Karpas-422 (cell line): ENCODE data around the gene MSH2. TPM values are rescaled to one million over a fixed set of nuclear protein-coding genes. Genes with fewer than 3 reads are reported as not detected.
A peak's percentile ranks its signal among the peaks of the same experiment; 100 is the strongest.

ENCODE experiments used
- DNase-seq: peaks from one replicate; pipeline ENCODE4 v3.0.0-alpha.2; 2015
- H2AFZ ChIP-seq: fragments of 200-600 bp; sonication (generic); 2 replicates; pipeline ENCODE4 v1.6.1; 2014; ENCODE audit warnings: antibody characterized with exemption, low read length, mixed read lengths
- H3K27ac ChIP-seq: fragments of 200-600 bp; sonication (generic); 2 replicates; pipeline ENCODE4 v1.5.1; 2014; ENCODE audit warnings: mild to moderate bottlenecking, low read length, moderate library complexity
- H3K27me3 ChIP-seq: fragments of 200-600 bp; sonication (generic); 2 replicates; pipeline ENCODE4 v1.6.1; 2014; ENCODE audit warnings: low read length, mixed read lengths
- H3K36me3 ChIP-seq: fragments of 200-600 bp; sonication (generic); 2 replicates; pipeline ENCODE4 v1.6.1; 2014; ENCODE audit warnings: low read length, mixed read lengths; ENCODE audit not compliant: insufficient read depth
- H3K4me1 ChIP-seq: fragments of 200-600 bp; sonication (generic); 2 replicates; pipeline ENCODE4 v1.6.1; 2014; ENCODE audit warnings: mild to moderate bottlenecking, low read length, mixed read lengths
- H3K4me2 ChIP-seq: fragments of 200-600 bp; sonication (generic); 2 replicates; pipeline ENCODE4 v1.6.1; 2014; ENCODE audit warnings: low read length, low read depth, mild to moderate bottlenecking; ENCODE audit not compliant: poor library complexity, severe bottlenecking
- H3K4me3 ChIP-seq: fragments of 200-600 bp; sonication (generic); 2 replicates; pipeline ENCODE4 v1.5.1; 2014; ENCODE audit warnings: mild to moderate bottlenecking, antibody characterized with exemption, low read length, mixed read lengths
- H3K79me2 ChIP-seq: fragments of 200-600 bp; sonication (generic); 2 replicates; pipeline ENCODE4 v1.6.1; 2014; ENCODE audit warnings: mild to moderate bottlenecking, low read length, mixed read lengths
- H3K9ac ChIP-seq: fragments of 200-600 bp; sonication (generic); 2 replicates; pipeline ENCODE4 v1.6.0; 2014; ENCODE audit warnings: low read length
- H3K9me2 ChIP-seq: fragments of 200-600 bp; sonication (generic), shearing (Covaris generic); replicated peaks from 2 replicates; pipeline ENCODE4 v1.6.0; 2014; ENCODE audit warnings: mild to moderate bottlenecking, low read length, moderate library complexity; ENCODE audit not compliant: insufficient read depth
- H3K9me3 ChIP-seq: fragments of 300-700, 200-600 bp; sonication (generic); 2 replicates; pipeline ENCODE4 v1.6.1; 2014; ENCODE audit warnings: low read length, mixed read lengths
- H4K20me1 ChIP-seq: fragments of 200-600 bp; sonication (generic); 2 replicates; pipeline ENCODE4 v1.6.1; 2014; ENCODE audit warnings: mild to moderate bottlenecking, antibody characterized with exemption, low read length, low read depth; ENCODE audit not compliant: insufficient read depth
- small RNA-seq: library from RNA; depleted of rRNA; stranded (forward); fragments of <200 nt; gene quantifications from one replicate; pipeline ENCODE3, GENCODE V24; 2014
- total RNA-seq: library from RNA; depleted of rRNA; stranded (reverse); fragments of >200 nt; shearing (Covaris generic); gene quantifications from 2 replicates; pipeline ENCODE4 v1.2.3, GENCODE V29; 2014; ENCODE audit warnings: low replicate concordance; rRNA removed

The MSH2 gene
- total RNA-seq, 1 experiment from 2014 or later: 38.7 TPM

GRCh38 chr2:47521666-47522285, 118.8 kb downstream of the MSH2 start:
- H3K9me3 ChIP-seq: no peaks in the 10 kb centered on the region
- H3K79me2 ChIP-seq: peaks cover 67% of the 10 kb centered on the region
- H3K4me3 ChIP-seq: peak overlapping the region; percentile 58
- H3K27me3 ChIP-seq: no peaks in the 10 kb centered on the region
- H2AFZ ChIP-seq: no peak overlapping the region
- H4K20me1 ChIP-seq: no peaks in the 10 kb centered on the region; the same call in 1 of the 2 replicates
- peaks cover 72% of the 10 kb centered on the region for H3K4me1 ChIP-seq
- peak overlapping the region; percentile 93 for H3K27ac ChIP-seq
- peaks cover 36% of the 10 kb centered on the region for H3K36me3 ChIP-seq
- peak overlapping the region; percentile 81 for H3K9ac ChIP-seq
- DNase-seq: no peak
- H3K4me2 ChIP-seq: peak overlapping the region; percentile 68
- no peaks in the 10 kb centered on the region for H3K9me2 ChIP-seq

GRCh38 chr2:47525167-47525566, 122.2 kb downstream of the MSH2 start:
- no peak overlapping the region for H3K4me3 ChIP-seq
- H3K79me2 ChIP-seq: peaks cover 86% of the 10 kb centered on the region
- 0 out of 2 replicates have a peak overlapping the region, but pooled peaks have one; percentile 31 for H3K9ac ChIP-seq
- no peaks in the 10 kb centered on the region for H3K9me2 ChIP-seq
- peaks cover 23% of the 10 kb centered on the region for H4K20me1 ChIP-seq
- DNase-seq: no peak
- peak overlapping the region; percentile 93 for H3K27ac ChIP-seq
- H2AFZ ChIP-seq: no peak overlapping the region
- peaks cover 85% of the 10 kb centered on the region for H3K4me1 ChIP-seq
- H3K4me2 ChIP-seq: peak overlapping the region; percentile 12
- H3K36me3 ChIP-seq: peaks cover 12% of the 10 kb centered on the region; the same call in 1 of the 2 replicates
- H3K27me3 ChIP-seq: no peaks in the 10 kb centered on the region
- H3K9me3 ChIP-seq: no peaks in the 10 kb centered on the region

GRCh38 chr2:47528455-47528854, 125.5 kb downstream of the MSH2 start:
- Histone ChIP-seq H3K4me1 (peaks cover 53% of the 10 kb centered on the region), H3K9me3 (no peaks in the 10 kb centered on the region), H3K4me3 (no peak overlapping the region), H3K4me2 (no peak overlapping the region), H4K20me1 (peaks cover 41% of the 10 kb centered on the region), H3K27ac (no peak overlapping the region), H3K9me2 (no peaks in the 10 kb centered on the region), H2AFZ (no peak overlapping the region), H3K79me2 (peaks cover 94% of the 10 kb centered on the region), H3K9ac (no peak overlapping the region), H3K27me3 (no peaks in the 10 kb centered on the region), H3K36me3 (peaks cover 9% of the 10 kb centered on the region; the same call in 1 of the 2 replicates)
- DNase-seq: no peak

- H3K9me2 ChIP-seq: no peaks in the 10 kb centered on the region
- no peak overlapping the region for H3K9ac ChIP-seq
- no peak overlapping the region for H3K4me3 ChIP-seq
- no peaks in the 10 kb centered on the region for H3K27me3 ChIP-seq
- no peaks in the 10 kb centered on the region for H3K9me3 ChIP-seq
- no peak for DNase-seq
- no peak overlapping the region; the same call in 1 of the 2 replicates for H3K27ac ChIP-seq
- no peak overlapping the region for H2AFZ ChIP-seq
- H3K4me2 ChIP-seq: no peak overlapping the region
- H4K20me1 ChIP-seq: peaks cover 41% of the 10 kb centered on the region
- H3K4me1 ChIP-seq: peaks cover 49% of the 10 kb centered on the region
- peaks cover 94% of the 10 kb centered on the region for H3K79me2 ChIP-seq
- peaks cover 9% of the 10 kb centered on the region; the same call in 1 of the 2 replicates for H3K36me3 ChIP-seq
These were observed 125.9 kb downstream of the MSH2 start for GRCh38 chr2:47528874-47529273.

GRCh38 chr2:47530105-47530760, 127.3 kb downstream of the MSH2 start:
- Histone ChIP-seq H2AFZ (no peak overlapping the region), H4K20me1 (peaks cover 49% of the 10 kb centered on the region), H3K4me3 (no peak overlapping the region), H3K27me3 (no peaks in the 10 kb centered on the region), H3K36me3 (peaks cover 9% of the 10 kb centered on the region; the same call in 1 of the 2 replicates), H3K9me2 (no peaks in the 10 kb centered on the region), H3K4me1 (peaks cover 41% of the 10 kb centered on the region), H3K9ac (no peak overlapping the region), H3K4me2 (no peak overlapping the region), H3K79me2 (peaks cover 94% of the 10 kb centered on the region), H3K27ac (no peak overlapping the region), H3K9me3 (no peaks in the 10 kb centered on the region)
- no peak for DNase-seq

GRCh38 chr2:47531378-47532042, 128.6 kb downstream of the MSH2 start:
- Histone ChIP-seq H3K4me1 (peaks cover 46% of the 10 kb centered on the region), H3K4me2 (no peak overlapping the region), H4K20me1 (peaks cover 62% of the 10 kb centered on the region), H3K36me3 (peaks cover 22% of the 10 kb centered on the region; the same call in 1 of the 2 replicates), H3K27ac (no peak overlapping the region), H3K9me3 (no peaks in the 10 kb centered on the region), H3K9me2 (no peaks in the 10 kb centered on the region), H2AFZ (no peak overlapping the region), H3K79me2 (peaks cover 100% of the 10 kb centered on the region), H3K27me3 (no peaks in the 10 kb centered on the region), H3K4me3 (no peak overlapping the region), H3K9ac (no peak overlapping the region)
- DNase-seq: peak; percentile 58

Small RNA genes lying within 50 kb of the gene (small RNA-seq; reads per million reads assigned to genes)
- gene MIR559 (not detected), gene RF00017 (not detected), gene RN7SKP119 (3.5 reads per million, percentile 70 among the genes with 10 or more reads in this experiment)

Other genes with a start within 250 kb of the MSH2 start
- 0.18 TPM in 1 of 2 replicates, not detected in the other for gene STPG4, start 247.8 kb upstream of the MSH2 start, total RNA-seq
- 240 and 403 TPM in 2 replicates for gene CALM2, start 226.6 kb upstream of the MSH2 start, total RNA-seq
- not detected in 2 replicates for gene EPCAM, start 33.8 kb upstream of the MSH2 start, total RNA-seq
- 64.5 and 107 TPM in 2 replicates for gene KCNK12, start 167.8 kb downstream of the MSH2 start, total RNA-seq